Glutamatergic neuron (in vitro differentiated cells): ENCODE data around the gene TOR1B. TPM values are rescaled to one million over a fixed set of nuclear protein-coding genes. Genes with fewer than 3 reads are reported as not detected.
"Not testable (repeated sequence)": the region's sequence is repeated elsewhere in the genome, so short reads cannot be mapped to it uniquely, and the experiment has no call there.

Experiments used
- DNase-seq: peaks from one replicate; pipeline ENCODE4 v3.0.0; 2022
- H3K27ac Mint-ChIP-seq: one replicate; pipeline ENCODE4 v1.8.0; 2020; ENCODE audit warnings: mild to moderate bottlenecking, mixed read lengths, inconsistent platforms; ENCODE audit not compliant: unreplicated experiment
- H3K27me3 Mint-ChIP-seq: one replicate; pipeline ENCODE4 v1.8.0; 2020; ENCODE audit warnings: mild to moderate bottlenecking, moderate library complexity, mixed read lengths, inconsistent platforms; ENCODE audit not compliant: unreplicated experiment
- H3K36me3 Mint-ChIP-seq: one replicate; pipeline ENCODE4 v1.8.0; 2020; ENCODE audit warnings: mild to moderate bottlenecking, mixed read lengths, inconsistent platforms; ENCODE audit not compliant: unreplicated experiment
- H3K4me1 Mint-ChIP-seq: one replicate; pipeline ENCODE4 v1.8.0; 2020; ENCODE audit warnings: mild to moderate bottlenecking, low read depth, mixed read lengths, inconsistent platforms; ENCODE audit not compliant: unreplicated experiment
- H3K4me3 Mint-ChIP-seq: one replicate; pipeline ENCODE4 v1.8.0; 2020; ENCODE audit warnings: mild to moderate bottlenecking, mixed read lengths, inconsistent platforms; ENCODE audit not compliant: unreplicated experiment
- H3K9me3 Mint-ChIP-seq: one replicate; pipeline ENCODE4 v1.8.0; 2020; ENCODE audit warnings: mild to moderate bottlenecking, moderate library complexity, mixed read lengths, inconsistent platforms; ENCODE audit not compliant: unreplicated experiment
- CTCF ChIP-seq: fragments of 200-600 bp; sonication (generic); IDR thresholded peaks from one replicate; pipeline ENCODE4 v1.5.0; 2021; ENCODE audit not compliant: partially characterized antibody, unreplicated experiment
- total RNA-seq: library from RNA; stranded (reverse); fragmentation: NEBNext Ultra II Directional; extraction: Animal tissue kit (Norgen Biotek cat#: 25700); gene quantifications from one replicate; pipeline ENCODE4 v1.2.1, GENCODE V29; 2021; ENCODE audit not compliant: unreplicated experiment

TOR1B gene
- total RNA-seq, 1 donor from 2014 or later = 33.5 TPM

DNA sequence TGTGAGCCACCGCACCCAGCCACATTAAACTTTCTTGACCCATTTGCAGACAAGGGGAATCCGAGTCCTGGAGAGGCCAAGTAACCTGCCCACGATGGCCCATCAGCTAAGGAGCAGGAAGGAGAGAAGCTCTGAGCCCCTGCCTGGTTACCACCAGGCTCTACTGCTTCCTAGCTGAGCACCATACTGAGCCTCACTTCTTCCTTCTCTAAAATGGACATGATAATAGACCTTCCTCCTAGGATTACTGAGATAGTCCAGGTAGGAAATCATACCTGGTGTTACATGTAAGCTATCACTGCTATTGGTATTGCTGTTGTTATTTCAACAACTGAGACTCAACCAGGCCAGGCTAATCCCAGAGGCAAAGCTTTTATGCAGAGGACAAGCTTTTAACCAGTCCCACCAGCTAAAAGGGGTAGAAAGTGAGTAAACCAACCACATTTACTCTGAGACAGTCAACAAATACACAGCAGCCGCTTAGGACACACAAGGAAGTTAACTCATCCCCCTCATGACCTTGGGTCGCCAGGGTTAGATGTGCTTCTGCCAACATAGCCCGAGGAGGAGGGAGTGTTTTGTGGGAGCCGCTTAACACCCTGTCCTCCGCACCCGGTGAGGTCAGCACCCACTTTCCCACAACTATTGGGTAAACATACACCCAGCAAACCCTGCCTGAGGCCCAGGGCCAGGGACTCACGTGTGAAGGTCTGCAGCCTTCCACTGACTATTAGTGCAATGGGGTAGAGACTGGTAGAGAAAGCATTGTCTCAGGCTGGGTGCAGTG lies 29.5 kb upstream of the TOR1B start:
- DNase-seq = no peak
- Mint-ChIP-seq H3K9me3 (peaks cover 2% of the 10 kb centered on the region), H3K4me1 (peaks cover 10% of the 10 kb centered on the region), H3K27me3 (peaks cover 5% of the 10 kb centered on the region), H3K27ac (no peak overlapping the region), H3K36me3 (peaks cover 5% of the 10 kb centered on the region), H3K4me3 (no peak overlapping the region)
- no peak for TF ChIP-seq CTCF

DNA sequence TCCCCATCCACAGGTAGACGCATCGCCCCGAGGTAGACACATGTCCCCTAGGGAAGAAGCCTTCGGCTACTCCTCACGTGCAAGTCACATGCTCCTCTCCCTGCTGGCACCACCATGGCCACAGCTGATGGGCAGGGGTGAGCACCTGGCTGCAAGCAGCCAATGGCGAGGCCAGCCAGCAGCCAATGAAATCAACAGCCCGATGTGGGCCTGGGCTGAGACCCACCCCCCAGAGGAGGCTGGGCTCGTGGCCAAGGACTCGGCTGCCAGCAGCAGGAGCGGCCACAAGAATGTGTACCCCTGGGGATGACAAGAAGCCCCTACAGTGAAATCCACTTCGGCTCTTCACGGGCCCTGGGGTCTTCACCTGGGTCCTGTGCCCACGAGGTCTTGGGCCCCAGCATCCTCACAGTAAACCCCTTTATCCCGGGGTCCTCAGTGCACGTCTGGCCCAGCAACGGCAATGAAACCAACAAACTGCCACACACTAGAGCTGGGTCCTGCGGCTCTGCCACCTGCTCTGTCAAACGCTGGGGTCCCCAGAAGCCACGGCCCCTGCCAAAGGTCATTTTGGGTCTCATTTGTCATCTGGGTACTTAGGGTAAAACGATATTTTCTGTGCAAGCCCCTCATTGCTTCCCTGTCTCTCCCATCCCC lies 28.1 kb upstream of the TOR1B start:
- Mint-ChIP-seq H3K9me3 (peaks cover 2% of the 10 kb centered on the region), H3K27me3 (peaks cover 5% of the 10 kb centered on the region), H3K36me3 (peaks cover 5% of the 10 kb centered on the region), H3K4me1 (peaks cover 10% of the 10 kb centered on the region), H3K27ac (no peak overlapping the region), H3K4me3 (no peak overlapping the region)
- no peak for TF ChIP-seq CTCF
- DNase-seq = no peak

- DNase-seq = no peak
- no peak overlapping the region for H3K4me3 Mint-ChIP-seq
- peaks cover 10% of the 10 kb centered on the region for H3K4me1 Mint-ChIP-seq
- no peak overlapping the region for H3K27ac Mint-ChIP-seq
- H3K27me3 Mint-ChIP-seq = peaks cover 5% of the 10 kb centered on the region
- TF ChIP-seq CTCF = no peak
- H3K9me3 Mint-ChIP-seq = peaks cover 2% of the 10 kb centered on the region
- peaks cover 5% of the 10 kb centered on the region for H3K36me3 Mint-ChIP-seq
Measured at GRCh38 chr9:129775448-129775798, 27.6 kb upstream of the TOR1B start.

DNA sequence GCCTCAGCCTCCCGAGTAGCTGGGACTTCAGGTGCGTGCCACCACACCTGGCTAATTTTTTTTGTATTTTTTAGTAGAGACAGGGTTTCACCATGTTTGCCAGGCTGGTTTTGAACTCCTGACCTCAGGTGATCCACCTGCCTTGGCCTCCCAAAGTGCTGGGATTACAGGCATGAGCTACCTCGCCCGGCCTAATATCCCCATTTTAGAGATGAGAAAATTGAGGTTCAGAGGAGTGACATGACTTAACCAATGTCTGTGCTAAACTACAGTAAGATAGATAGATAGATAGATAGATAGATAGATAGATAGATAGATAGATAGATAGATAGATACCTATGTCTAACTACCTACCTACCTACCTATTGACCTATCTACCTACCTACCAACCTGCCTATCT lies 26.9 kb upstream of the TOR1B start:
- H3K27me3 Mint-ChIP-seq, H3K27ac Mint-ChIP-seq, H3K36me3 Mint-ChIP-seq, DNase-seq, H3K9me3 Mint-ChIP-seq, H3K4me1 Mint-ChIP-seq, H3K4me3 Mint-ChIP-seq: not testable (repeated sequence)

GRCh38 chr9:129776566-129776937 lies 26.4 kb upstream of the TOR1B start:
- Mint-ChIP-seq H3K27me3 (peaks cover 3% of the 10 kb centered on the region), H3K27ac (no peak overlapping the region)

More at GRCh38 chr9:129776566-129776937, 26.4 kb upstream of the TOR1B start:
- no peak for TF ChIP-seq CTCF
- H3K9me3 Mint-ChIP-seq = peaks cover 2% of the 10 kb centered on the region
- H3K4me3 Mint-ChIP-seq = no peak overlapping the region
- H3K4me1 Mint-ChIP-seq = peaks cover 10% of the 10 kb centered on the region
- H3K36me3 Mint-ChIP-seq = peaks cover 5% of the 10 kb centered on the region
- DNase-seq = no peak
